HG03097 (cell line): ENCODE data around the gene LETM1.
A peak's percentile ranks its signal among the peaks of the same experiment; 100 is the strongest.

Source experiments
- ATAC-seq: cut with Tn5 transposase; IDR thresholded peaks from one replicate; pipeline ENCODE4 v1.9.1; 2021; ENCODE audit not compliant: unreplicated experiment, low FRiP score

LETM1 gene

DNA sequence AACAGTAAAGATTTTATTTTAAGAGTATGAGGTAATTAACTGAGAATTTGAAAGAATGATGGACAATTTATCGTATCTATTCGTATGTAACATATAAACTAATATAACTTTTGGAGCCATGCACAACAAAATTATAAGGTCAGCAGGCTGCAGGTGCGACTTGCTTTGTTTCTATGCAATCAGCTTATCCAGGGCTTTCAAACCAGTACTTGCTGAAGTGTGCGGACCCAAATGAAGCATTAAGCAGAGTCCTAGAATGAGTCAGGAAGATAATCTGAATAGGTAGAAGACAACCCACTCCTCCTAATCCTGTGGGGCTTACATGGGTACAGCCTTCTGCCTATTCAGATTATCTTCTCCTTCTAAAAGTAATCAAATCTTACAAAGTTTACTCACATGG lies 17.3 kb upstream of the LETM1 start:
- ATAC-seq: no peak

GRCh38 chr4:1872870-1873269 lies 16.9 kb upstream of the LETM1 start:
- no peak for ATAC-seq

- ATAC-seq: peak; percentile 16
Measured at GRCh38 chr4:1871471-1872021, 15.6 kb upstream of the LETM1 start.

- ATAC-seq: peak; percentile 56
Measured at GRCh38 chr4:1870578-1871443, 14.9 kb upstream of the LETM1 start, which contains the start of gene NSD2. TSS of gene NSD2 (plus strand) at chr4:1871393. CDS start at chr4:1900655, 29,262 bp downstream.

DNA sequence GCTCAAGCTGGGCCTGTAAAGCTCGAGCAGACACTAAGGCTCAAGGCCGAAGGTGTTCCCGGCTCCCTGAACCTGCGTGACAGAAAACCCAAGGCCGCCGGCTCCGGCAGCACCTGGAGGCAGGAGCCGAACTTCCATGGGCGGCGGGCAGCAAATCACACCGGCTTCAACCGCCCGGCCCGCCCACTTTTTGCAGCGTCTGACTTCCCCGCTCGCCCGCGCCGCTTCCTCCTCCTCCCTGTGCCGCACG lies 14.3 kb upstream of the LETM1 start:
- peak; percentile 34 for ATAC-seq

DNA sequence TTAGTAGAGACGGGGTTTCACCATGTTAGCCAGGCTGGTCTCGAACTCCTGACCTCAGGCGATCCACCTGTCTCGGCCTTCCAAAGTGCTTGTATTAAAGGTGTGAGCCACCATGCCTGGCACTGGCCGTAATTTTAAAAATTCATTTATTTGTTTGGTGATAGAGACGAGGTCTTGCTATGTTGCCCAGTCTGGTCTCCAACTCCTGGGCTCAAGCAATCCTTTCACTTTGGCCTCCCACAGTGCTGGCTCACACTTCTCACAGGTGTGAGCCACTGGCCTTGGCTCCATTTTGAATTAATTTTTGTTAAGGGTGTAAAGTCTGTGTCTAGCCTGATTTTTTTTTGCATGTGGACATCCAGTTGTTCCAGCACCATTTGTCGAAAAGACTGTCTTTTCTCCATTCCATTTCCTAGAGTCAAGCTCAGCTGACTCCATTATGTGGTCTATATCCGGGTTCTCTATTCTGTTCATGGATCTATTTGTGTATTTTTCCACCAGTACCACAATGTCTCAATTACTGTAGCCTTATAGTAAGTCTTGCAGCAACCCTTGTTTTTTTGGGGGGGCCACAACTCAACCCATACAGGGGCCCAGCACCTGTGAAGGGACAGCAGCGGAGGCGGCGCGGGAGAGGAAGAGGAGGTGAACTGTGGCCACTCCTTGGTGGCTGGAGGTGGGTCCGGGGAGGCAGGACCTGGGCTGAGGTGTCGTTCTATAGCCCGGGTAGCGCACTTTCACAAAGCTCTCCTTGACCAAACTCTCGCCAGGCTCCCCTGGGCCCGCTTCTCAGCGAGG lies 13.8 kb upstream of the LETM1 start:
- ATAC-seq: no peak

GRCh38 chr4:1868912-1869311 lies 13.0 kb upstream of the LETM1 start:
- no peak for ATAC-seq

GRCh38 chr4:1868293-1868692 lies 12.3 kb upstream of the LETM1 start:
- no peak for ATAC-seq

DNA sequence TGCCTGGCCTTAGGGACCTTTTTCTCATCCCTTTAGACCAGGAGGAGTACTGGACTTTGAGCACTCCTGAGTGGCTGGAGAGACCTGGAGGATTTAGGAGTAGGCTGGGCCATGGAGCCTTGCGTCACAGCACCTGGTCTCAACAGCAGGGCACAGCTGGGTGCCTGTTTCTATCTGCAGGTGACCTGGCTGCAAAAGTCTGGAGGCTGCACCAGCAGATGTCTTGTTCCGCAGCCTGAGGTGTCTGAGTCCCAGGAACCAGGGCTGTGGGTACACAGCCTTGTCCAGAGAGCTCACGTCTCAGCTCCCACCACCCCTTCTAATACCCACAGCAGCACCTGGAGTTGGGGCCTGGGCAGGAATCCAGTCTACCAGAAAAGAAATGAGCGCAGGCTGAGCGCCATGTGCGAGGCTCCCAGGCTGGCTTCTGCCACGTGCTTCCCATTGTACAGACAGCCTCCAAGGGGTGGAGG lies 10.3 kb upstream of the LETM1 start:
- ATAC-seq: no peak

DNA sequence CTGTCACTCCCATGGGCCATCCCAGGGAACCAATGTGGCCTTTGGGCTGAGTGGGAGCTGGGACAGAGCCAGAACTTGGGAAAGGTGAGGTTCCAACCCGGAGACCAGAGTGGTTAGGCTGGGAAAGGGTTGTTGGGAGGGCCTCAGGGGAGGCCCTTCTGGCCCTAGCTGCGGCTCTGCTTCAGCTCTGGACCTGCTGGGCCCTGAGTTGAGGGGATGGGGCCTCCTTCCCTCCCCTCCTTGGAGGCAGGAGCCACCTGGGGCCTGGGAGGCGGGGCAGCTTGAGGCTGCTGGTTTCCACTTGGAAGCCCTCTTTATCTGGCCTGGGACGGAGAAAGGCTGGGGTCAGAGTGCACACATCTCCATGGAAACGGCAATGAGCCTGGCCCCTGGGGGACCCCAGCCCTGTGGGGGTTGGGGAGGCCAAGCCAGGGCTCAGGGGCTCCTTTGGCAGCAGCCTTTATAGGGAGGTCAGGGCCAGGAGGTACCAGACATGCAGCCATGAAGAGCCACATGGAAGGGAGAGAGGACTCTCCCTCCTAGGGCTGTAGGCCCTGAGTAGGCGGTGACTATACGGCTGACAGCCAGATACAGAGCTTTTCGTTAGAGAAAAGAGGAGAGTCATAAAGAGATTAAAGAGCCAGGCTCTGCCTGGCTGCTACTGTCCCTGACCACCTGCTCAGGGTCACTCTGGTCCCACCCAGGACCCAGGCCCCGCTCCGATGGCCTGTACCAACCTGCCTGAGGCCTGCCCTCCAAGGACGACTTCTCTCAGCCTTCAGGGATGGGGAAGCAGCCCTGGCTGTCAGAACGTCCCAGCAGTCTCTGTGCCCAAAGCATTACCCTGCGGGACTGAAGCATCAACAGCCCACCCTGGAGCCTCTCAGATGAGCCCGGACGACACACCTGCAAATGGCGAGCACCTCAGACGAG lies 8.4 kb upstream of the LETM1 start:
- no peak for ATAC-seq

GRCh38 chr4:1863297-1864033 lies 7.5 kb upstream of the LETM1 start:
- ATAC-seq: no peak

DNA sequence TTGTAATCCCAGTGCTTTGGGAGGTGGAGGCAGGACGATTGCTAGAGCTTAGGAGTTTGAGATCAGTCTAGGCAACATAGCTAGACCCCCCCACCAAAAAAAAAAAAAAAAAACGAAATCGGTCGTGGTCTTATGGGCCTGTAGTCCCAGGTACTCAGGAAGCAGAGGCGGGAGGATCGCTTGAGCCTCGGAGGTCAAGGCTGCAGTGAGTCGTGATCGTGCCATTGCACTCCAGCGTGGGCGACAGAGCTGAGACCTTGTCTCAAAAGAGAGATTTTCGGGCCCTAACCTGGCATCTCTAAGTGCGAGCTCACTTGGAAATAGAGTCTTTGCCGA lies 7.0 kb upstream of the LETM1 start:
- no peak for ATAC-seq

- ATAC-seq: no peak
Measured at GRCh38 chr4:1862055-1862911, 6.3 kb upstream of the LETM1 start.

- ATAC-seq: no peak
Measured at GRCh38 chr4:1859389-1859753, 3.4 kb upstream of the LETM1 start.

- ATAC-seq: no peak
Measured at GRCh38 chr4:1857931-1858330, 2.0 kb upstream of the LETM1 start.

DNA sequence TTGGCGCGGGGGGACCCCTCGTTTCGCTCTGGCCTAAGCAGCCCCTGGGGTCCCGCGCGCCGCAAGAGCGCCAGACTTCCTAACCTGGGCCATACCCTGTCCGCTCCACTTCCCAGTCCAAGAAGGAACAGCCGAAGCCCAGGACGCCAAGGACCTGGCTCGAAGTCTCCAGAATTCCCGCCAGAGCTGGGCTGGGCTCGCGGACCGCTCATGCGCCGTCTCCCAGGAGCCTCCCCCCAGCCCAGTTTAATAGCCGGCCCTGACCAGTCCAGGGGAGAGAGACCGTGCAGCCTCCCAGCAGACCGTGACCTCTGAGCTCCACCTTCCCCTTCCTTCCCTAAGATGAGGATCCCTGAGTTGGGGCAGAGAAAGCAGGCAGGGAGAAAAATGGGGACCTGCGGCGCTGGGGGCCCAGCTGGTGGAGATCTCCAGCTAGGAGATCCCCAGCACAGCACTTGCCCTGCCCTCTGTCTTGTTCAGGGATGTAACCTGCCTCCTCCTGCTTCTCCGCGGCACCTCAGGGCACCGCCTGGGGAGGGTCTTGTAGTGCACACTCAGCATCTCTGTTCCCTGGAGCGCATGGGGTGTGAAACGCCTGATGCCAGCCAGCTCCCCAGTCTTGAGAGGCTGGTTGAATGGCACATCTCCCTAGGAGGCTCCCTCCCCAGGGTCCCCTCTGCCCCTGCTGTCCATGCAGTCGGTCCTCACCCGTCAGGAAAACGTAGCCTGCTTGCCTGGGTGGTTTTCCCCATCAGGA lies 1.2 kb upstream of the LETM1 start:
- ATAC-seq: no peak

DNA sequence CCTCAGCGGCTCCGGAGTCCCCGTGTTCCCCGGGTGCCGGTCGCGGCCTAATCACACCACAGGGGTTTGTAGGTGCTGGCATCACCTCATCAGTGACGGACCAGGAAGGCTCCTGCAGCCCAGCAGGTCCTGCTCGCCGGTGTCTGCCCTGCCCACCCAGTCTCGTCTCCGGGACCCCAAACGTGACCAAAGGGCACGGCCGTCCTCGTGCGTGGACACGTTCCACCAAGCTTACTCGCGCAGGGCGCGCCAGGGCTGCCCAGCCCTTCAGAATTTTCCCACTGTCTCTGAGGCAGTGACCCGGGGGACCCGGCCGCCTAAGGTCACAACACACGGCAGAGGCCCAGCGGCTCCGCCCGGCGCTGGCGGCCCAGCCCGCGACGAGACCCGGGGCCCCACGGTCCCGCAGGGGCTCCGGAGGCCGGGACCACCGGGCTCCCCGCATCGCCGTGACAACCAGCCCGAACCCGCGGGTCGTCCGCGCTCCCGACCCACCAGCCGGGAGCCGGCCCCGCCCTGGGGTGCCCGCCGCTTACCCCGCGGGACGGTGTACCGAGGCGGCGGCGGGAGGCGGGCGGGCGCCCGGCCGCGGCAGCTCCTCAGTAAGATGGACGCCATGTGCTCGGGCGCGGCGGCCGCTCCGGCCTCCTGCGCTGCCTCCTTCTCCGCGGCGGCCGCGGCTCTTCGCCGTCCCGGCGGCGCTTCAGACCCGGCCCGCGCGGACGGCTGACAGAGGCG lies 454 bp downstream of the LETM1 start:
- peak; percentile 30 for ATAC-seq

DNA sequence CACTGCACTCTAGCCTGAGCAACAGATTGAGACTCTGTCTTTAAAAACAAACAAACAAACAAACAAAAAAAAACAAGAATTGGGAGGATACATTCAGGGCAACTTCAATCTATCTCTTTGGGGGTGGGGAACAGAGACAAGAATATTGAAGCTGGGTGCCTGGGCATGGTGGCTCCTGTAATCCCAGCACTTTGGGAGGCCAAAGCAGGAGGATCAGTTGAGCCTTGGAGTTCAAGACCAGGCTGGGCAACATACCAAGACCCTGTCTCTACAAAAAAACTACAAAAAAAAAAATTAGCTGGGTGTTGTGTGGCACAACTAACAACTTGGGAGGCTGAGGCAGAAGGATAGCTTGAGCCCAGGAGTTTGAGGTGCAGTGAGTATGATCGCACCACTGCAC lies 1.2 kb downstream of the LETM1 start:
- no peak for ATAC-seq
